Measurements from ENCODE around the gene ARSA.
A peak's percentile ranks its signal among the peaks of the same experiment; 100 is the strongest.

The ARSA gene

GRCh38 chr22:50602338-50602700 is 25.6 kb downstream of the ARSA start:
- no peak for DNase-seq

GRCh38 chr22:50601669-50602337 is 26.1 kb downstream of the ARSA start:
- no peak for DNase-seq

- DNase-seq: no peak
These were observed 26.8 kb downstream of the ARSA start for GRCh38 chr22:50600967-50601668.

GRCh38 chr22:50600538-50600937 is 27.4 kb downstream of the ARSA start, which contains the start of gene MAPK8IP2:
Gene MAPK8IP2 (plus strand): TSS chr22:50600793. CDS start chr22:50600819, 26 bp downstream.
- DNase-seq: no peak

GRCh38 chr22:50599816-50600455 is 28.0 kb downstream of the ARSA start:
- DNase-seq: peak; percentile 65

GRCh38 chr22:50597097-50597496 is 30.9 kb downstream of the ARSA start:
- DNase-seq: no peak

GRCh38 chr22:50595189-50595588 is 32.8 kb downstream of the ARSA start:
- DNase-seq: no peak

GRCh38 chr22:50587407-50587806 is 40.5 kb downstream of the ARSA start:
- no peak for DNase-seq

- DNase-seq: no peak
These were observed 41.5 kb downstream of the ARSA start for GRCh38 chr22:50586416-50586815.

- no peak for DNase-seq
These were observed 42.2 kb downstream of the ARSA start for GRCh38 chr22:50585781-50586180.

GRCh38 chr22:50585238-50585637 is 42.7 kb downstream of the ARSA start:
- no peak for DNase-seq

GRCh38 chr22:50584106-50585096 is 43.6 kb downstream of the ARSA start:
- DNase-seq: no peak

GRCh38 chr22:50583294-50583861 is 44.6 kb downstream of the ARSA start:
- no peak for DNase-seq

GRCh38 chr22:50582493-50583293 is 45.3 kb downstream of the ARSA start, which contains the start of gene CHKB:
Gene CHKB (minus strand): TSS chr22:50582849. CDS start chr22:50582781, 68 bp downstream.
- DNase-seq: peak; percentile 99

- DNase-seq: peak; percentile 45
These were observed 45.9 kb downstream of the ARSA start for GRCh38 chr22:50581950-50582492.

- DNase-seq: no peak
These were observed 46.7 kb downstream of the ARSA start for GRCh38 chr22:50581031-50581949.

- DNase-seq: no peak
These were observed 48.2 kb downstream of the ARSA start for GRCh38 chr22:50579752-50580151.

GRCh38 chr22:50578776-50579310 is 49.1 kb downstream of the ARSA start:
- DNase-seq: no peak

GRCh38 chr22:50577987-50578775 is 49.8 kb downstream of the ARSA start, which contains the start of gene CPT1B:
Gene CPT1B (minus strand): TSS chr22:50578427. CDS start chr22:50577915, 512 bp downstream.
- DNase-seq: no peak
